Brain pericyte (primary cell): ENCODE results near the gene CCDC146.
"Not testable (repeated sequence)": the region's sequence is repeated elsewhere in the genome, so short reads cannot be mapped to it uniquely, and the experiment has no call there.

ENCODE experiments used
- DNase-seq: peaks from one replicate; pipeline ENCODE4 v3.0.0-alpha.2; 2012; ENCODE audit warnings: low read depth, low spot score

CCDC146 gene

GRCh38 chr7:77329466-77330168 lies 207.2 kb downstream of the CCDC146 start:
- no peak for DNase-seq

- no peak for DNase-seq
These were observed 207.9 kb downstream of the CCDC146 start for GRCh38 chr7:77330169-77330882.

- DNase-seq, result peak; percentile 73
These were observed 209.7 kb downstream of the CCDC146 start for GRCh38 chr7:77331938-77332695.

- DNase-seq, result not testable (repeated sequence)
These were observed 211.6 kb downstream of the CCDC146 start for GRCh38 chr7:77334039-77334438.

- DNase-seq, result no peak
These were observed 213.2 kb downstream of the CCDC146 start for GRCh38 chr7:77335581-77335980.

- no peak for DNase-seq
These were observed 215.1 kb downstream of the CCDC146 start for GRCh38 chr7:77337456-77337990.

- DNase-seq, result no peak
These were observed 215.8 kb downstream of the CCDC146 start for GRCh38 chr7:77338260-77338659.

GRCh38 chr7:77338883-77339629 lies 216.6 kb downstream of the CCDC146 start:
- no peak for DNase-seq

- no peak for DNase-seq
These were observed 217.3 kb downstream of the CCDC146 start for GRCh38 chr7:77339726-77340125.
